Prostate gland (tissue), 2 donors: Measurements from ENCODE around the gene ITPR1. TPM values are rescaled to one million over a fixed set of nuclear protein-coding genes. Genes with fewer than 3 reads are reported as not detected.

Experiments used
- DNase-seq: peaks from one replicate; pipeline ENCODE4 v3.0.0-alpha.2; 2019; ENCODE audit warnings: low spot score
- H3K27ac ChIP-seq, 2 donors: fragments of 200-600 bp; sonication (generic); 2 replicates each; pipeline ENCODE4 v1.5.1; 2017 to 2019
- H3K27me3 ChIP-seq: fragments of 200-600 bp; sonication (generic); replicated peaks from 2 replicates; pipeline ENCODE4 v1.5.1; 2019; ENCODE audit not compliant: insufficient read depth
- H3K36me3 ChIP-seq, 2 donors: fragments of 200-600 bp; sonication (generic); 1 replicate in 1 of 2; 2 replicates in 1 of 2; pipeline versions ENCODE4 v1.5.1 to v1.8.1; 2017 to 2019
- H3K4me1 ChIP-seq: fragments of 200-600 bp; sonication (generic); replicated peaks from 2 replicates; pipeline ENCODE4 v1.5.1; 2019
- H3K4me3 ChIP-seq, 2 donors: fragments of 200-600 bp; sonication (generic); 2 replicates each; pipeline ENCODE4 v1.5.1; 2017 to 2019
- H3K9me3 ChIP-seq: fragments of 200-600 bp; sonication (generic); 2 replicates; pipeline ENCODE4 v1.5.1; 2017
- CTCF ChIP-seq, 4 experiments: fragments of 200-600 bp in 2 of 4; fragments of 450-650 bp in 2 of 4; sonication (generic) in 2 of 4; IDR thresholded peaks; 1 replicate in 3 of 4; 2 replicates in 1 of 4; pipeline ENCODE4 v1.5.1; 2016 to 2019; ENCODE audit warnings: antibody characterized with exemption in 4 of 4, mild to moderate bottlenecking in 2 of 4, moderate library complexity in 2 of 4
- POLR2A ChIP-seq: fragments of 450-650 bp; IDR thresholded peaks from one replicate; pipeline ENCODE4 v1.6.1; 2016; ENCODE audit warnings: antibody characterized with exemption, mild to moderate bottlenecking
- POLR2AphosphoS5 ChIP-seq: sonication (generic); formaldehyde crosslinking; IDR thresholded peaks from one replicate; pipeline ENCODE4 v1.6.1; 2017; ENCODE audit warnings: antibody characterized with exemption
- WGBS: methylation state at CpG from one replicate; pipeline ENCODE4 v1.1.5; 2018; 5-methylcytosine and 5-hydroxymethylcytosine counted together
- intact Hi-C: fragments of 100-400 bp; cut with DNase I; formaldehyde crosslinking; loops from one replicate; pipeline ENCODE4 v1.14.2; 2022
- total RNA-seq, 2 donors: library from RNA; depleted of rRNA; stranded (reverse); fragments of >200 nt; gene quantifications; one replicate each; pipeline ENCODE4 v1.1.0, GENCODE V29; 2016

Gene ITPR1
- total RNA-seq, 2 donors from 2014 or later: 80.0 to 126 TPM

DNA sequence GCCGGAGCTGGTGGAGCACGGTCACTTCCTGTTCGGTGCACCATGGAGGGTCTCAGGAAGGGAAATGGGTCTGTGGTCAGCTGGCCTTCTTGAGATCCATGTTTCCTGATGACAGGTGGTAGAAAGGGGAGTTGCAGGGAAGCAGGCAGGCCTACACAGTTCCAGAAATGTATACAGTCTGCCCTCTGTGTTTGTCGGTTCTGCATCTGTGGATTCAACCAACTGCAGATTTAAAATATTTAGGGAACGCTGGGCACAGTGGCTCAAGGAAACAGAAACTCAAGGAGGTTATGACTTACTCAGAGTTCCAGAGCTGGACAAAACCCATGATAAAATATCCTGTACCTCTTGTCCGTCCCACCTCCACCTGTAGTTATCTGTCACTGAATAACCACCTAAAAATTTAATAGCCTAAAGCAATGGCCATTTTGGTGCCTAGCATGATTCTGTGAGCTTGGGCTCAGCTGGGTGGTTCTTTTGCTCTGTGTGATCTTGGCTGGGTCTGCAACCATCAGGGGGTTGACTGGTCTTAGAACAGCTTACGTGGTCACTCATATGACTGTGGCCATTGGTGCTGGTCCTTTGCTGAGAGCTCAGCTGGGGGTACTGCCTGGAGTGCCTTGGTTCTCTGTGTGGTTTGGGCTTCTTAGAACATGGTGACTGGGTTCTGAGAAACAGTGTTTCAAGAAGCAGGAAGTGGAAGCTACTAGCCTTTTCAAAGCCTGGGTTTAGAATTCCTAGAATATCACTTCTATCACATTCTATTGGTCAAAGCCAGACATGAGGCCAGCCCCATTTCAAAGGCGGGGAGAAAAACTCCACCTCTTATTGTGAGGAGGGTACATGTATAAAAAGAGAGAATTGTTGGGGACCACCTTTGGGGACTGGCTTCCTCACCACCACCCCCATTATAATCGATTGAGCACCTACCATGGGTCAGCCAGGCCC lies 246.4 kb downstream of the ITPR1 start:
- DNase-seq: no peak
- TF ChIP-seq CTCF (IDR thresholded peaks at IDR 0.05): no peak
- no peak for TF ChIP-seq POLR2A
- TF ChIP-seq POLR2AphosphoS5: no peak
- Histone ChIP-seq H3K36me3 (no peaks in the 10 kb centered on the region), H3K4me3 (no peak overlapping the region), H3K4me1 (peaks cover 11% of the 10 kb centered on the region), H3K27ac (peak overlapping the region in 1 of 2 donors; percentile 80), H3K27me3 (no peaks in the 10 kb centered on the region), H3K9me3 (no peaks in the 10 kb centered on the region)
- intact Hi-C loops: loop anchor here (10.0 kb wide), 1 partner anchor 245 kb away; no protein-coding TSS in a partner anchor
- WGBS: 94% methylated on average over 9 of the region's 9 CpGs

- 71% methylated on average over 13 of the region's 13 CpGs for WGBS
- H3K9me3 ChIP-seq: no peaks in the 10 kb centered on the region
- peaks cover 11% of the 10 kb centered on the region for H3K4me1 ChIP-seq
- no peaks in the 10 kb centered on the region for H3K27me3 ChIP-seq
- DNase-seq: no peak
- intact Hi-C loops: loop anchor here (10.0 kb wide), 1 partner anchor 244 kb away; no protein-coding TSS in a partner anchor
- peak overlapping the region; percentile 80 for H3K27ac ChIP-seq
- TF ChIP-seq CTCF (IDR thresholded peaks at IDR 0.05): no peak
- TF ChIP-seq POLR2AphosphoS5: no peak
- no peak for TF ChIP-seq POLR2A
- H3K4me3 ChIP-seq: no peak overlapping the region
- no peaks in the 10 kb centered on the region for H3K36me3 ChIP-seq
These were observed 247.4 kb downstream of the ITPR1 start for GRCh38 chr3:4740397-4741105.

DNA sequence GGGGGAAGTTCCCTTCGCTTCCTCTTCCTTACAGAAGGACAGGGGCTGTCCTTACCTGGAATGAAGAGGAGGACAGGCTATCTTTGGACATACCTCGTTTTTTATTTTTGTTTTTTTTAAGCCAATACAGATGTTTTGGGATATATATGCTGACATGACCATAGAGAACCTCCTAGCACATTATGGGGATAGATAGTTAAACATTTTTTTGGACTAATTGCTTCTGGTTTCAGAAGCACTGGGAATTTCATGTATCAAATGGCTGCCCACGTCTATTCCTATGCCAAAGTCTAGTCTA lies 247.9 kb downstream of the ITPR1 start:
- TF ChIP-seq POLR2A (no peak), CTCF (IDR thresholded peaks at IDR 0.05) (no peak), POLR2AphosphoS5 (no peak)
- no peak for DNase-seq
- H3K4me3 ChIP-seq: no peak overlapping the region
- peaks cover 11% of the 10 kb centered on the region for H3K4me1 ChIP-seq
- intact Hi-C loops: loop anchor here (10.0 kb wide), 1 partner anchor 244 kb away; no protein-coding TSS in a partner anchor
- 46% methylated on average over 3 of the region's 3 CpGs for WGBS
- H3K27ac ChIP-seq: peak overlapping the region; percentile 80
- H3K36me3 ChIP-seq: no peaks in the 10 kb centered on the region
- H3K9me3 ChIP-seq: no peaks in the 10 kb centered on the region
- no peaks in the 10 kb centered on the region for H3K27me3 ChIP-seq

DNA sequence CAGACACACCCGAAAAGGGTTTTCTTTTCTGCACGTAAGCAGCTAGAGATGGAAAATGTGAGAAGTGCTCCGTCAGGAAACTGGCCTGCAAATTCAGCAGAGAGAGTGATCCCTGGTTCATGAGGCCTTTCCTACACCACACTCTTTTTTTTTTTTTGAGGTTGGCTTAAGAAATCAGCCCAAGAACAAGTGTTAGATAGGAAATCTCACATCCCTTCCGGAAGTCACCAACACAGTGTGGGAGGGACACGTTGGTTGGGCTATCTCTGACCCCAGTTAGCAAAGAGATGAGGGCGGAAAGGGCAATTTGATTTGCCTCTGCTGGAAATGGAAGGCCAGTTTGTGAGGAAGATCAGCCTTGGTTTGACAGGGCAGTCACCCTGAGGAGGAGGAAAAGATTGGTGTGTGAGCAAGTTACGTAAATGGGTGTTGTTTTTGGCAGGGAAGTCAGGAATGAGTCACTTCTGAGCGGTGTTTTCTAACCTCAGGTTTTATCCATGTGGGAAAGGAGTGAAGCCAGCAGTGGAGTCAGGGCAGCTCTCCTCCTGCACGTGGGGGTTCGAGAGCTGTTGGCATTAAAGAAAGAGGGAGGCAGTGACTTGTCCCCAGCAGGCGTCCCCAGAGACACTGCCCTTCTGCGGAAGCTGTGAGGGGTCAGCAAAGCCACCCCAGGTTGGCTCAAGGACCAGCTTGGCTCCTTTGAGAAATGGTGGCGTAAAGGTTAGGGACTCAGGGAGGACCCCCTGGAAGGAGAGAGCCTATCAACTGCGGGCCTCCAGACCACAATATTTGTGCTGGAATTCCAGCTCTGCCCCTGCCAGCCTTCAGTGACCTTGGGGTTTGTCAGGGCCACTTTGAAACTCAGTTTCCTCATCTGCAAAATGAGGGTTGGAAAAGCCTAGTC lies 248.5 kb downstream of the ITPR1 start:
- peak; percentile 88 for DNase-seq
- Histone ChIP-seq H3K9me3 (no peaks in the 10 kb centered on the region), H3K4me3 (no peak overlapping the region), H3K27me3 (no peaks in the 10 kb centered on the region), H3K27ac (peak overlapping the region; percentile 80), H3K4me1 (peaks cover 11% of the 10 kb centered on the region), H3K36me3 (no peaks in the 10 kb centered on the region)
- TF ChIP-seq CTCF (IDR thresholded peaks at IDR 0.05): no peak
- TF ChIP-seq POLR2AphosphoS5: peak; percentile 97
- peak; percentile 67 for TF ChIP-seq POLR2A
- intact Hi-C loops: loop anchor here (10.0 kb wide), 1 partner anchor 243 kb away; no protein-coding TSS in a partner anchor
- 47% methylated on average over 14 of the region's 14 CpGs for WGBS
